ENCODE results near the gene SSC5D.

SSC5D gene

GRCh38 chr19:55473225-55474012 is 14.8 kb upstream of the SSC5D start:
- no peak for DNase-seq (ENCODE audit: low spot score)

GRCh38 chr19:55474269-55475265 is 13.7 kb upstream of the SSC5D start:
- no peak for DNase-seq (ENCODE audit: low spot score)

GRCh38 chr19:55476100-55476775 is 12.0 kb upstream of the SSC5D start, which contains the start of gene ZNF628:
TSS of gene ZNF628 (plus strand) at chr19:55476617. CDS start at chr19:55479911, 3,294 bp downstream.
- DNase-seq (ENCODE audit: low spot score) = peak; percentile 96

GRCh38 chr19:55477905-55478304 is 10.3 kb upstream of the SSC5D start:
- no peak for DNase-seq (ENCODE audit: low spot score)

- DNase-seq (ENCODE audit: low spot score) = no peak
Measured at GRCh38 chr19:55478364-55478763, 9.9 kb upstream of the SSC5D start.

- DNase-seq (ENCODE audit: low spot score) = no peak
Measured at GRCh38 chr19:55479045-55479444, 9.2 kb upstream of the SSC5D start.

- no peak for DNase-seq (ENCODE audit: low spot score)
Measured at GRCh38 chr19:55479451-55480230, 8.6 kb upstream of the SSC5D start.

GRCh38 chr19:55481148-55481793 is 7.0 kb upstream of the SSC5D start:
- DNase-seq (ENCODE audit: low spot score) = no peak

GRCh38 chr19:55481794-55482155 is 6.5 kb upstream of the SSC5D start:
- no peak for DNase-seq (ENCODE audit: low spot score)

- DNase-seq (ENCODE audit: low spot score) = no peak
Measured at GRCh38 chr19:55482156-55482961, 5.9 kb upstream of the SSC5D start.

- DNase-seq (ENCODE audit: low spot score) = no peak
Measured at GRCh38 chr19:55482967-55483705, 5.1 kb upstream of the SSC5D start.

GRCh38 chr19:55483706-55484592 is 4.3 kb upstream of the SSC5D start:
- no peak for DNase-seq (ENCODE audit: low spot score)

GRCh38 chr19:55484593-55485438 is 3.4 kb upstream of the SSC5D start, which contains the start of gene NAT14:
TSS of gene NAT14 (plus strand) at chr19:55485188. CDS start at chr19:55485709, 521 bp downstream.
- no peak for DNase-seq (ENCODE audit: low spot score)

- no peak for DNase-seq (ENCODE audit: low spot score)
Measured at GRCh38 chr19:55485439-55486011, 2.7 kb upstream of the SSC5D start.

- no peak for DNase-seq (ENCODE audit: low spot score)
Measured at GRCh38 chr19:55486043-55486970, 1.9 kb upstream of the SSC5D start.

Data from COLO829 (cell line).